ENCODE data around the gene CHRNA10. TPM values are rescaled to one million over a fixed set of nuclear protein-coding genes. Genes with fewer than 3 reads are reported as not detected.

Gene CHRNA10
- total and polyA plus RNA-seq, 11 donors, result 0.30 to 0.80 (median 0.47) TPM; not detected in 1

GRCh38 chr11:3686751-3687150 is 15.6 kb upstream of the CHRNA10 start:
- Histone ChIP-seq H3K27ac (no peak overlapping the region), H3K36me3 (peaks cover 0 to 100% (median 95%) of the 10 kb centered on the region in 9 donors), H3K9me3 (no peaks in the 10 kb centered on the region), H3K4me3 (no peak overlapping the region), H3K4me1 (peaks cover 0 to 15% (median 0%) of the 10 kb centered on the region in 12 donors), H3K27me3 (no peaks in the 10 kb centered on the region)
- intact Hi-C loops (cut with DNase I), result no loop called here
- ATAC-seq (no peak), DNase-seq (no peak)
- 75 to 98% (median 78%) methylated on average over 4 of the region's 4 CpGs for WGBS, 4 donors
- no peak for TF ChIP-seq CTCF (IDR thresholded peaks at IDR 0.05)
- TF ChIP-seq POLR2A (IDR thresholded peaks at IDR 0.05), result no peak

GRCh38 chr11:3685923-3686322 is 14.7 kb upstream of the CHRNA10 start:
- peak overlapping the region in 1 of 12 donors; percentile 53 for H3K27ac ChIP-seq
- peak in 1 of 5 donors; percentile 33 for DNase-seq

GRCh38 chr11:3684819-3685172 is 13.6 kb upstream of the CHRNA10 start:
- WGBS, 4 donors, result 50 to 54% (median 51%) methylated on average over 2 of the region's 2 CpGs
- peak in 3 of 4 donors; percentile 14 to 52 (median 39) for ATAC-seq
- Histone ChIP-seq H3K27me3 (no peaks in the 10 kb centered on the region), H3K9me3 (no peaks in the 10 kb centered on the region), H3K36me3 (peaks cover 0 to 100% (median 95%) of the 10 kb centered on the region in 9 donors), H3K4me3 (no peak overlapping the region), H3K4me1 (peaks cover 0 to 15% (median 0%) of the 10 kb centered on the region in 12 donors), H3K27ac (peak overlapping the region in 1 of 12 donors; percentile 2)
- DNase-seq, result no peak
- no peak for TF ChIP-seq POLR2A (IDR thresholded peaks at IDR 0.05)
- TF ChIP-seq CTCF (IDR thresholded peaks at IDR 0.05), result no peak
- intact Hi-C loops (cut with DNase I), result no loop called here

More at GRCh38 chr11:3685923-3686322, 14.7 kb upstream of the CHRNA10 start:
- WGBS, 4 donors, result 57 to 68% (median 64%) methylated on average over 7 of the region's 7 CpGs
- Histone ChIP-seq H3K4me1 (peaks cover 0 to 15% (median 0%) of the 10 kb centered on the region in 12 donors), H3K36me3 (peaks cover 0 to 100% (median 95%) of the 10 kb centered on the region in 9 donors), H3K4me3 (no peak overlapping the region), H3K27me3 (no peaks in the 10 kb centered on the region), H3K9me3 (no peaks in the 10 kb centered on the region)
- TF ChIP-seq POLR2A (IDR thresholded peaks at IDR 0.05), result no peak
- TF ChIP-seq CTCF (IDR thresholded peaks at IDR 0.05), result no peak
- ATAC-seq, result peak; percentile 40 to 76 (median 62)
- intact Hi-C loops (cut with DNase I), result no loop called here

- no peaks in the 10 kb centered on the region for H3K27me3 ChIP-seq
- no peak for DNase-seq
- ATAC-seq, result no peak
- no peaks in the 10 kb centered on the region for H3K9me3 ChIP-seq
- peak overlapping the region in 3 of 12 donors; percentile 2 to 41 (median 24) for H3K27ac ChIP-seq
- WGBS, 4 donors, result 92 to 97% (median 95%) methylated on average over 12 of the region's 12 CpGs
- peaks cover 0 to 15% (median 0%) of the 10 kb centered on the region in 12 donors for H3K4me1 ChIP-seq
- no peak overlapping the region for H3K4me3 ChIP-seq
- TF ChIP-seq POLR2A (IDR thresholded peaks at IDR 0.05), result no peak
- no peak for TF ChIP-seq CTCF (IDR thresholded peaks at IDR 0.05)
- H3K36me3 ChIP-seq, result peaks cover 0 to 100% (median 95%) of the 10 kb centered on the region in 9 donors
- intact Hi-C loops (cut with DNase I), result no loop called here
Observed at GRCh38 chr11:3684129-3684818, 13.1 kb upstream of the CHRNA10 start.
